PC-9 (cell line): Measurements from ENCODE around the gene PALLD. TPM values are rescaled to one million over a fixed set of nuclear protein-coding genes. Genes with fewer than 3 reads are reported as not detected.

Experiments
- BruUV-seq: library from RNA; stranded (reverse); fragments of 400-500 nt; replicated peaks from 2 replicates; lab custom pipeline; 2021; lab: Mats Ljungman, UMichigan
- CTCF ChIA-PET: fragments of 300-600 bp; sonication (Branson Sonifier 250); formaldehyde crosslinking; loops from one replicate; lab custom pipeline; 2022; ENCODE audit warnings: antibody characterized with exemption; lab: Charles Lee
- POLR2A ChIA-PET: fragments of 300-600 bp; sonication (Branson Sonifier 250); formaldehyde crosslinking; loops from one replicate; lab custom pipeline; 2022; ENCODE audit warnings: antibody characterized with exemption; ENCODE audit not compliant: unreplicated experiment; lab: Charles Lee
- DNase-seq, 2 experiments: peaks; one replicate each; pipeline versions ENCODE4 v3.0.0 to v3.0.0-alpha.2; 2015 to 2022; ENCODE audit warnings: mixed read lengths in 1 of 2
- H2AFZ ChIP-seq: fragments of 200-600 bp; sonication (generic); 2 replicates; pipeline ENCODE4 v1.8.1; 2017; ENCODE audit warnings: antibody characterized with exemption
- H3F3A ChIP-seq: fragments of 200-600 bp; sonication (generic); 2 replicates; pipeline ENCODE4 v1.8.1; 2017; ENCODE audit warnings: antibody characterized with exemption, mild to moderate bottlenecking, low read depth; ENCODE audit not compliant: insufficient read depth
- H3K27ac ChIP-seq: fragments of 200-600 bp; sonication (generic); 2 replicates; pipeline ENCODE4 v1.6.1; 2016; ENCODE audit warnings: mixed run types
- H3K27me3 ChIP-seq: fragments of 200-600 bp; sonication (generic); 2 replicates; pipeline ENCODE4 v1.6.1; 2016; ENCODE audit warnings: low read depth, mixed run types; ENCODE audit not compliant: insufficient read depth
- H3K36me3 ChIP-seq: fragments of 200-600 bp; sonication (generic); 2 replicates; pipeline ENCODE4 v1.6.1; 2016; ENCODE audit warnings: low read depth, mixed run types
- H3K4me1 ChIP-seq: fragments of 200-600 bp; sonication (generic); replicated peaks from 2 replicates; pipeline ENCODE4 v1.6.1; 2016; ENCODE audit warnings: mixed run types; ENCODE audit not compliant: insufficient read depth
- H3K4me2 ChIP-seq: fragments of 200-600 bp; sonication (generic); 2 replicates; pipeline ENCODE4 v1.6.1; 2017; ENCODE audit warnings: mixed run types
- H3K4me3 ChIP-seq: fragments of 200-600 bp; sonication (generic); 2 replicates; pipeline ENCODE4 v1.6.1; 2016; ENCODE audit warnings: mixed run types
- H3K79me2 ChIP-seq: fragments of 200-600 bp; sonication (generic); 2 replicates; pipeline ENCODE4 v1.6.1; 2017; ENCODE audit warnings: low read depth, mixed run types
- H3K9me2 ChIP-seq: fragments of 200-600 bp; sonication (generic); 2 replicates; pipeline ENCODE4 v1.8.1; 2017; ENCODE audit warnings: mild to moderate bottlenecking; ENCODE audit not compliant: insufficient read depth
- H3K9me3 ChIP-seq: fragments of 200-600 bp; sonication (generic); 2 replicates; pipeline ENCODE4 v1.8.1; 2016; ENCODE audit warnings: low read depth; ENCODE audit not compliant: insufficient read depth
- H4K20me1 ChIP-seq: fragments of 200-600 bp; sonication (generic); 2 replicates; pipeline ENCODE4 v1.8.1; 2017; ENCODE audit not compliant: insufficient read depth
- EZH2 ChIP-seq: fragments of 200-600 bp; sonication (generic); IDR thresholded peaks from 2 replicates; pipeline ENCODE4 v1.8.0; 2017; ENCODE audit warnings: antibody characterized with exemption, low read depth
- intact Hi-C: fragments of 100-400 bp; cut with micrococcal nuclease; formaldehyde crosslinking; loops from one replicate; pipeline ENCODE4 v1.10.0; 2022; ENCODE audit not compliant: unreplicated experiment
- total RNA-seq: library from RNA; stranded (reverse); gene quantifications from 2 replicates; pipeline ENCODE4 v1.2.3, GENCODE V29; 2021
- TF ChIP-seq, protein P1 (sequence below): fragments of 200-600 bp; sonication (generic); conservative IDR thresholded peaks from 2 replicates; pipeline ENCODE4 v1.6.1; 2017; ENCODE audit warnings: mixed run types, antibody characterized with exemption, mild to moderate bottlenecking, moderate library complexity

The PALLD gene
- total RNA-seq, 1 experiment from 2014 or later: 156 TPM

DNA sequence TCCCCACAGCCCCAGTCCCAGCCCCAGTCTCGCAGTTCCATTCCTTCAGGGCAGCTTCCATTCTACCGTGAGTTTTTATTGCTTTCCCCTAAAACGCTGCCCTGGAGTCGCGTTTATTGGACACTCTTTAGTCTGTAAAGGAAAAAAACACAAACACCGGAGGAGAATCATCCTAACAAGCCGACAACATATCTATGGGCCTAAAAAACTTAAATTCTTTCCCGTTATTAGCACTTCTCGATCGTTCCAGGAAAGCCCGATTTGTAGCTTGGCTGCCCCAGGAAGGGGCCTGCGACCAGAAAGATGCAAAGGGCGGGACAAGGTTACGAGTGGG, 334.7 kb downstream of the PALLD start:
- POLR2A ChIA-PET: interaction anchor here (0.5 to 1.3 kb wide), 9 partner anchors 15 to 380 kb away, joined by 3 to 26 read pairs (median 4); partner anchors contain the start of gene PALLD
- Histone ChIP-seq H2AFZ (peak overlapping the region; percentile 86), H4K20me1 (no peaks in the 10 kb centered on the region), H3K9me2 (no peaks in the 10 kb centered on the region), H3K27me3 (no peaks in the 10 kb centered on the region), H3K9me3 (no peaks in the 10 kb centered on the region), H3K4me2 (peak overlapping the region; percentile 88), H3K36me3 (no peaks in the 10 kb centered on the region), H3K4me1 (peaks cover 8% of the 10 kb centered on the region; the same call in 1 of the 2 replicates), H3K79me2 (peaks cover 26% of the 10 kb centered on the region), H3K4me3 (peak overlapping the region; percentile 78), H3K27ac (no peak overlapping the region), H3F3A (no peaks in the 10 kb centered on the region)
- no peak for TF ChIP-seq EZH2
- TF ChIP-seq, protein P1, sequence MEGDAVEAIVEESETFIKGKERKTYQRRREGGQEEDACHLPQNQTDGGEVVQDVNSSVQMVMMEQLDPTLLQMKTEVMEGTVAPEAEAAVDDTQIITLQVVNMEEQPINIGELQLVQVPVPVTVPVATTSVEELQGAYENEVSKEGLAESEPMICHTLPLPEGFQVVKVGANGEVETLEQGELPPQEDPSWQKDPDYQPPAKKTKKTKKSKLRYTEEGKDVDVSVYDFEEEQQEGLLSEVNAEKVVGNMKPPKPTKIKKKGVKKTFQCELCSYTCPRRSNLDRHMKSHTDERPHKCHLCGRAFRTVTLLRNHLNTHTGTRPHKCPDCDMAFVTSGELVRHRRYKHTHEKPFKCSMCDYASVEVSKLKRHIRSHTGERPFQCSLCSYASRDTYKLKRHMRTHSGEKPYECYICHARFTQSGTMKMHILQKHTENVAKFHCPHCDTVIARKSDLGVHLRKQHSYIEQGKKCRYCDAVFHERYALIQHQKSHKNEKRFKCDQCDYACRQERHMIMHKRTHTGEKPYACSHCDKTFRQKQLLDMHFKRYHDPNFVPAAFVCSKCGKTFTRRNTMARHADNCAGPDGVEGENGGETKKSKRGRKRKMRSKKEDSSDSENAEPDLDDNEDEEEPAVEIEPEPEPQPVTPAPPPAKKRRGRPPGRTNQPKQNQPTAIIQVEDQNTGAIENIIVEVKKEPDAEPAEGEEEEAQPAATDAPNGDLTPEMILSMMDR: no peak
- no TSS peak for BruUV-seq
- intact Hi-C loops: loop anchor here (1.0 to 5.0 kb wide), 3 partner anchors 15 to 114 kb away; no protein-coding TSS in a partner anchor
- CTCF ChIA-PET: no interaction called here
- DNase-seq: no peak

DNA sequence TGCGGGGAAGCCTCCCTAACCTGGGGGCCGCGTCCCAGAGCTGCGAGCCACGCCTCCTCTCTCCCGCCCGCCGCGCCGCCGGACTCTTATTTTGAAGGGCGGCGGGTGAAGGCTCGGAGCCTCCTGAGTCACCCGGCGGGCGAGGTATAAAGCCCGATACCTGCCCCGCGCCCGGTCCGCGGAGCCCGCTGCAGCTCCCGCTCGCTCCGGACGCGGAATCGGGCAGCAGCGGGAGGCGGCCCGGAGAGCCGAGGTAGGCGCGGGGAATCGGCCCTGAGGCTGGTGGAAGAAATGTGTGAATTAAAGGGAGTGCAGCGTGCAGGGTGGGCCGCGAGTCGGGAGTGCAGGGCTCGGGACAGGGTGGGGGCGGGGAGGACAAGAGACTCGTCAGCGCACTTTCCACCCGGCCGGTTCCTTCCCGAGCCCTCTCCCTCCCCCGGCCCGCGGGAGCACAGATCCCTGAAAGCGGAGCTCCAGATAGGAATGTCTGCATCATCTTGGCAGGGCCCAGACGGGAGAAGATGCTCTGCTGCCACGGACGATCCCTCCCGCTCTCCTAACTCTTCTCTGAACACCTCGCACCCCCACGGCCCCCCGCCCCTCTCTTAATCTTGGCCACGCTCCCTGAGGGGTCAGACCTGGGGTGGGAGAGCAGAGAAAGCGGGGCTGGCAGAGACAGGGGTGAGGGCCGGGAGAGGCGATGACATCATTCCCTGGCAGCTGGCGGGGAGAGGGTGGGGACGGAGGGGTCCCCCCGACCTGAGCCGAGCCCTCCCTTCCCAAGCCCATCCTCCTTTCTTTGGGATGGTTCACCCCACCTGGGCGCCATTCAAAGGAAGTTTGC, 335.3 kb downstream of the PALLD start:
- BruUV-seq: no TSS peak
- Histone ChIP-seq H3K9me3 (no peaks in the 10 kb centered on the region), H2AFZ (peak overlapping the region; percentile 86), H3K79me2 (peaks cover 26% of the 10 kb centered on the region), H3K4me2 (peak overlapping the region; percentile 88), H3K4me1 (peaks cover 8% of the 10 kb centered on the region; the same call in 1 of the 2 replicates), H3K4me3 (peak overlapping the region; percentile 78), H3K27ac (0 out of 2 replicates have a peak overlapping the region, but pooled peaks have one; percentile 37), H4K20me1 (no peaks in the 10 kb centered on the region), H3K36me3 (no peaks in the 10 kb centered on the region), H3F3A (no peaks in the 10 kb centered on the region), H3K27me3 (no peaks in the 10 kb centered on the region), H3K9me2 (no peaks in the 10 kb centered on the region)
- TF ChIP-seq, protein P1: no peak
- TF ChIP-seq EZH2: no peak
- peak; percentile 55 to 83 for DNase-seq
- intact Hi-C loops: loop anchor here (1.0 to 5.0 kb wide), 5 partner anchors 16 to 247 kb away; no protein-coding TSS in a partner anchor
- ChIA-PET POLR2A (interaction anchor here (0.5 to 1.3 kb wide), 11 partner anchors 15 to 381 kb away, joined by 3 to 26 read pairs (median 4); partner anchors contain the start of gene PALLD), CTCF (interaction anchor here (0.7 kb wide), 1 partner anchor 218 kb away, joined by 3 read pairs; no protein-coding TSS in a partner anchor)

DNA sequence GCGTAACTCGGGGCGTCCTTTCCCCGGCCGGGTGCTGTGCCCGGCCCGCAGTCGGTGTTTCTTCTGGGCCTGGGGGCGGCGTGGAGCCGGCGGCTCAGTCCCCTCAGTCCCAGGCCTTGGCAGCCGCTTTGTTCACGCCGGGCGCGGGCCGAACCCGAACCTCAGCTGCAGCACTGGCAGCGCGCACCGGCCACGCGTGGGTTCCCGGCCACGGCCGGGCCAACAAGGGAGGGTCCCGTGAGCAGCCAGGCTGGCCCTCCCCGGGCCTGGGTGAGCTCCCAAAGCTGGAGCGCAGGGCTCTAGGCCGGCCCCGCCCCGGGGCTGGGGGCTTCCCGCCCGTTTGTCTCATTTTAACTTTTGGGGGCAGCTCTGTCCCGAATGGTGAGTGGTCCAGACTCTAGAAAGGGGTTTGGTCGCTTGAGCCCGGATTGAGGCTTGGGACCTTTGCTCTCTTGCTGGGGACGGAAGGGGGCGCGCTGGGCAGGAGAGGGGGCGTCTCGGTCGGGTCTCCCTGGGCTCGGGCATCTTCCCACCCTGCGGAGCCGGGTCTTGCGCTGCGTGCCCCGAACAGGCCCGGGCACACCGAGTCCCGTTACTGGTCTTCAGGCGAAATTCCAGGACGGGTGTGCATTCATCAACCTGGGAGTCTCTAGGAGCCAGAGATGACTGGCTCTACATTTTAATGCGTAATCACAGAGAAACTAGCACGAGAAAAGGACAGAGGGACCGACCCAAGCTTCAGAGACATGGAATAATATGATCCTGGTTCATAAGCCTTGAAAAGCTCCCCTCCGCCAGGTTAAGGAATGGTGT, 336.1 kb downstream of the PALLD start:
- intact Hi-C loops: loop anchor here (1.0 to 5.0 kb wide), 3 partner anchors 67 to 248 kb away; no protein-coding TSS in a partner anchor
- H3K27me3 ChIP-seq: no peaks in the 10 kb centered on the region
- no peaks in the 10 kb centered on the region for H4K20me1 ChIP-seq
- H3F3A ChIP-seq: no peaks in the 10 kb centered on the region
- TF ChIP-seq, protein P1: no peak
- no peak for TF ChIP-seq EZH2
- peaks cover 8% of the 10 kb centered on the region; the same call in 1 of the 2 replicates for H3K4me1 ChIP-seq
- no TSS peak for BruUV-seq
- peak overlapping the region; percentile 78 for H3K4me3 ChIP-seq
- peak in 1 of 2 experiments; percentile 14 for DNase-seq
- H3K79me2 ChIP-seq: peaks cover 26% of the 10 kb centered on the region
- H3K4me2 ChIP-seq: peak overlapping the region; percentile 88
- no peaks in the 10 kb centered on the region for H3K9me3 ChIP-seq
- ChIA-PET POLR2A (interaction anchor here (0.6 to 1.0 kb wide), 4 partner anchors 17 to 55 kb away, joined by 3 to 7 read pairs (median 4); no protein-coding TSS in a partner anchor), CTCF (interaction anchor here (0.7 kb wide), 1 partner anchor 332 kb away, joined by 4 read pairs; no protein-coding TSS in a partner anchor)
- H2AFZ ChIP-seq: peak overlapping the region; percentile 86
- no peaks in the 10 kb centered on the region for H3K36me3 ChIP-seq
- no peaks in the 10 kb centered on the region for H3K9me2 ChIP-seq
- H3K27ac ChIP-seq: no peak overlapping the region
